A549 (cell line): ENCODE measurements around the gene SLC9A4. TPM values are rescaled to one million over a fixed set of nuclear protein-coding genes. Genes with fewer than 3 reads are reported as not detected.

ENCODE experiments used
- ATAC-seq, 2 experiments: fragments of 200-7000 bp in 1 of 2; fragments of >200 bp in 1 of 2; cut with Nextera tagmentation in 1 of 2; cut with Tn5 transposase in 1 of 2; 3 replicates each; pipeline versions ENCODE4 v1.8.0 to v1.9.1; 2018 to 2020; ENCODE audit warnings: mild to moderate bottlenecking in 1 of 2, moderate library complexity in 1 of 2
- CTCF ChIA-PET: fragments of 300-600 bp; sonication (Branson Sonifier 250); formaldehyde crosslinking; extraction: SDS; loops from one replicate; lab custom pipeline; 2021; ENCODE audit warnings: antibody characterized with exemption, inconsistent platforms; lab: Yijun Ruan, JAX
- POLR2A ChIA-PET: fragments of 350-600 bp; formaldehyde crosslinking; extraction: SDS; loops from one replicate; lab custom pipeline; 2021; ENCODE audit warnings: antibody characterized with exemption, inconsistent platforms; lab: Yijun Ruan, JAX
- DNase-seq, 2 experiments: peaks; one replicate each; pipeline versions ENCODE4 v3.0.0 to v3.0.0-alpha.2; 2011 to 2016; ENCODE audit warnings: low read depth in 1 of 2, low spot score in 1 of 2
- FAIRE-seq: peaks from 2 replicates; lab custom pipeline; 2011; peaks lifted over from hg19 to GRCh38; lab: Jason Lieb, UNC
- H3K27ac ChIP-seq, 2 experiments: fragments of >200 bp; sonication (Bioruptor Twin); formaldehyde crosslinking; 3 replicates each; pipeline ENCODE4 v1.5.1; 2016 to 2017
- H3K4me1 ChIP-seq: fragments of >200 bp; sonication (Bioruptor Twin); formaldehyde crosslinking; 3 replicates; pipeline ENCODE4 v1.6.1; 2016
- H3K4me2 ChIP-seq: fragments of >200 bp; sonication (Bioruptor Twin); formaldehyde crosslinking; 3 replicates; pipeline ENCODE4 v1.6.1; 2016
- H3K4me3 ChIP-seq: fragments of >200 bp; sonication (Bioruptor Twin); formaldehyde crosslinking; 3 replicates; pipeline ENCODE4 v1.5.1; 2016
- H3K9me3 ChIP-seq: fragments of >200 bp; sonication (Bioruptor Twin); formaldehyde crosslinking; 3 replicates; pipeline ENCODE4 v1.6.1; 2016
- ATOH8 ChIP-seq: fragments of 250-450 bp; sonication (Bioruptor Pico); IDR thresholded peaks from 2 replicates; pipeline ENCODE4 v1.5.0; 2020; ENCODE audit warnings: low read depth, mild to moderate bottlenecking, moderate library complexity
- EHF ChIP-seq: fragments of 250-450 bp; sonication (Bioruptor Pico); IDR thresholded peaks from 2 replicates; pipeline ENCODE4 v1.5.0; 2020; ENCODE audit warnings: mild to moderate bottlenecking
- FOXS1 ChIP-seq: fragments of 250-450 bp; sonication (Bioruptor Pico); IDR thresholded peaks from 2 replicates; pipeline ENCODE4 v1.5.0; 2020; ENCODE audit warnings: mild to moderate bottlenecking, moderate library complexity
- HEYL ChIP-seq: fragments of 250-450 bp; sonication (Bioruptor Pico); IDR thresholded peaks from 2 replicates; pipeline ENCODE4 v1.8.0; 2021; ENCODE audit warnings: mild to moderate bottlenecking, moderate library complexity
- MAFK ChIP-seq: fragments of 450-650 bp; IDR thresholded peaks from 2 replicates; pipeline ENCODE4 v1.6.1; 2014; ENCODE audit not compliant: partially characterized antibody
- MAZ ChIP-seq: fragments of 150-350 bp; IDR thresholded peaks from 2 replicates; pipeline ENCODE4 v1.6.1; 2014; ENCODE audit warnings: antibody characterized with exemption, low read depth, low read length, borderline replicate concordance
- PHF8 ChIP-seq: fragments of 200-600 bp; sonication (generic); IDR thresholded peaks from 2 replicates; pipeline ENCODE4 v1.6.1; 2016; ENCODE audit warnings: low read depth, mild to moderate bottlenecking, antibody characterized with exemption, moderate library complexity, borderline replicate concordance
- POLR2A ChIP-seq: IDR thresholded peaks from 2 replicates; pipeline ENCODE4 v1.6.1; 2012; ENCODE audit warnings: mild to moderate bottlenecking, low read length
- RARB ChIP-seq: fragments of 250-450 bp; sonication (Bioruptor Pico); IDR thresholded peaks from 2 replicates; pipeline ENCODE4 v1.8.0; 2021; ENCODE audit warnings: mild to moderate bottlenecking, moderate library complexity
- RFX5 ChIP-seq: fragments of 450-650 bp; IDR thresholded peaks from 2 replicates; pipeline ENCODE4 v1.7.1; 2014; ENCODE audit warnings: antibody characterized with exemption, mild to moderate bottlenecking, moderate library complexity
- SMC3 ChIP-seq: fragments of >200 bp; sonication (Bioruptor Twin); formaldehyde crosslinking; IDR thresholded peaks from 3 replicates; pipeline ENCODE4 v1.6.1; 2018; ENCODE audit warnings: inconsistent platforms
- TFCP2L1 ChIP-seq: fragments of 250-450 bp; sonication (Bioruptor Pico); IDR thresholded peaks from 2 replicates; pipeline ENCODE4 v1.5.0; 2021; ENCODE audit warnings: mild to moderate bottlenecking
- WGBS: methylation state at CpG from one replicate; pipeline ENCODE4 v1.1.6; 2017; ENCODE audit errors: missing lambda C conversion rate; 5-methylcytosine and 5-hydroxymethylcytosine counted together
- polyA plus RNA-seq, 4 experiments: library from polyadenylated mRNA; depleted of rRNA in 3 of 4; stranded (reverse); fragments of >200 nt; fragmentation: RNase III in 1 of 4; extraction: RNeasy Plus Mini Kit Qiagen cat#74134 plus additional on column Dnase treatment in 1 of 4; gene quantifications; 2 replicates in 3 of 4; 3 replicates in 1 of 4; pipeline ENCODE4 v1.2.3, GENCODE V29; 2011 to 2017
- TF ChIP-seq, protein P1 (sequence below): fragments of 450-650 bp; IDR thresholded peaks from 2 replicates; pipeline ENCODE4 v1.6.1; 2014; ENCODE audit warnings: antibody characterized with exemption
- TF ChIP-seq, protein P2 (sequence below): IDR thresholded peaks from 2 replicates; pipeline ENCODE4 v1.6.1; 2012
- TF ChIP-seq, protein P3 (sequence below): fragments of 200-600 bp; sonication (generic); IDR thresholded peaks from 2 replicates; pipeline ENCODE4 v1.6.1; 2016; ENCODE audit warnings: antibody characterized with exemption, mild to moderate bottlenecking, moderate library complexity

SLC9A4 gene
- polyA plus RNA-seq, 2 of the 4 experiments (the other 2 are of a cell fraction) = not detected

DNA sequence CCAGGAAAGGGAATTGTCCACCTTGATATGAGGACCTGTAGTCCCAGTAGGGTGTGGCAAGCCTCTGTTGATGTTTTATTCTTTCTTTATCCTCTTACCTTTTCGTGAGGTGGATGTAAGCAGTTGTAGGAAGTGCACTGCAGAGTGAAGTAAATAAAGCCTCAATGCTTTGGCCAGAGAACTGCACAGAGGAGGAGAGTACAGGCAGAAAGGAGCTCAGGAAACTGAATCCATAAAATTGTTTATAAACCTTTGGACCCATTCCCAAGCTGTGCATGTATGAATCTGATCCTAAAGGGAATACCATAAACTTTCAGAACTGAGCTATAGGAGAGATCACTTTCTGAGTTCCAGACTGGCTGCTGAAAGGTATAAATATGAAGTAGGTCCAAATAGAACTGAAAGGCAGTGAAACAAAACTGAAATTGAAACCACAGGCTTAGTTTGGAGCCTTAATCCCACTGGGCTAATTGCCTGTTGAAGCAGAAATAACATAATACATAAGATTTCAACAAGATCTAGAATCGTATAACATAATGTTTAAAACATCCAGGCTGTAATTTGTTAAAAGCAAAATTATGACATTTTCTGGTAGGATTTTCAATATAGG, 17.9 kb upstream of the SLC9A4 start:
- no peak for DNase-seq
- no peak overlapping the region for H3K27ac ChIP-seq
- POLR2A ChIA-PET = no interaction called here
- CTCF ChIA-PET = interaction anchor here (0.8 to 3.0 kb wide), 3 partner anchors 8 to 99 kb away, joined by 3 to 11 read pairs (median 3); partner anchors contain the start of genes IL18R1 and SLC9A4
- H3K4me2 ChIP-seq = no peak overlapping the region
- 41% methylated on average over 2 of the region's 2 CpGs for WGBS
- ATAC-seq = no peak
- no peak for FAIRE-seq
- H3K4me1 ChIP-seq = no peaks in the 10 kb centered on the region
- H3K9me3 ChIP-seq = no peaks in the 10 kb centered on the region; the same call in 2 of the 3 replicates
- TF ChIP-seq RARB (CRISPR knock-in tag) (no peak), RFX5 (no peak), HEYL (CRISPR knock-in tag) (no peak), EHF (CRISPR knock-in tag) (no peak)
- TF ChIP-seq, protein P1, sequence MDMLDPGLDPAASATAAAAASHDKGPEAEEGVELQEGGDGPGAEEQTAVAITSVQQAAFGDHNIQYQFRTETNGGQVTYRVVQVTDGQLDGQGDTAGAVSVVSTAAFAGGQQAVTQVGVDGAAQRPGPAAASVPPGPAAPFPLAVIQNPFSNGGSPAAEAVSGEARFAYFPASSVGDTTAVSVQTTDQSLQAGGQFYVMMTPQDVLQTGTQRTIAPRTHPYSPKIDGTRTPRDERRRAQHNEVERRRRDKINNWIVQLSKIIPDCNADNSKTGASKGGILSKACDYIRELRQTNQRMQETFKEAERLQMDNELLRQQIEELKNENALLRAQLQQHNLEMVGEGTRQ = no peak
- H3K4me3 ChIP-seq = no peak overlapping the region

DNA sequence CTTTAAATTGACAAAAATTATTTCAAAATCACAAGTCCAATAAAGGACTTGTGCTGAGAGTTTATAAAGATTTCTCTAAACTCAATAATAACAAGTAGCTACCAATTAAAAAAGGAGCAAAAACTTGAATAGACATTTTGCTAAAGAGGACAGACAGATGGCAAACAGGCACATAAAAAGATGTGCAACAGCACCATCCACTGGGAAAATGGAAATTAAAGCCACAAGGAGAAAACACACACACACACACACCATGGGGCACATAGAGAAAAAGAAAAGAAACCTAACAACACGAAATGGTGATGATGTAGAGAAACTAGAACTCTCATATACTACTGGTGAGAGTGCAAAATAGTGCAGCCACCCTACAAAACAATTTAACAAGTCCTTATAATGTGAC, 12.6 kb upstream of the SLC9A4 start:
- H3K4me3 ChIP-seq = no peak overlapping the region
- ATAC-seq (no peak), DNase-seq (no peak), FAIRE-seq (no peak)
- H3K4me2 ChIP-seq = no peak overlapping the region
- WGBS = 0% methylated on average over 1 of the region's 1 CpG
- H3K27ac ChIP-seq = no peak overlapping the region
- H3K9me3 ChIP-seq = no peaks in the 10 kb centered on the region
- no peaks in the 10 kb centered on the region for H3K4me1 ChIP-seq
- CTCF ChIA-PET = interaction anchor here (0.6 to 6.1 kb wide), 7 partner anchors 12 to 243 kb away, joined by 3 to 34 read pairs (median 3); partner anchors contain the start of gene SLC9A4
- POLR2A ChIA-PET = no interaction called here
- TF ChIP-seq SMC3 (no peak), TFCP2L1 (no peak), POLR2A (no peak), FOXS1 (no peak), HEYL (CRISPR knock-in tag) (no peak), PHF8 (no peak)
- TF ChIP-seq, protein P2, sequence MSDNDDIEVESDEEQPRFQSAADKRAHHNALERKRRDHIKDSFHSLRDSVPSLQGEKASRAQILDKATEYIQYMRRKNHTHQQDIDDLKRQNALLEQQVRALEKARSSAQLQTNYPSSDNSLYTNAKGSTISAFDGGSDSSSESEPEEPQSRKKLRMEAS = no peak

DNA sequence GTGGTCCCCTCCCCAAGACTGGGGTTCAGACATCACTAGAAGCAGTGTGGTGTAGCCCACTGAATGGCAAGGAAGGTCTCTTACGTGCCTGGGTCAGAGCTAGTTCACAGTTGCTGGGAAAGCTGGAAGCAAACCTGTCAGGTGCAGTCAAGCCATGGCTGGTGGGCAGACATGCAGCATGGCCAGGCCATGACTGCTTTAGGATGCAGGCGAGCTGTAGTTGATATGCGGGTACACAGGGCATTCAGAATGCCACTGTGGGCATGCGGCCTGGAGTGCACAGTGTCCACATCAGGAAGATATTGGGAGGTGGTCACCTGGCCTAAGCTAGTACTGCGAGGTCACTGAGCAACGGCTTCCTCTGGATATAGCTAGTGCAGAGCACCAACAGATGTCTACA, 11.8 kb upstream of the SLC9A4 start:
- TF ChIP-seq MAFK (no peak), RFX5 (no peak), MAZ (no peak), RARB (CRISPR knock-in tag) (no peak), TFCP2L1 (no peak)
- TF ChIP-seq, protein P3, sequence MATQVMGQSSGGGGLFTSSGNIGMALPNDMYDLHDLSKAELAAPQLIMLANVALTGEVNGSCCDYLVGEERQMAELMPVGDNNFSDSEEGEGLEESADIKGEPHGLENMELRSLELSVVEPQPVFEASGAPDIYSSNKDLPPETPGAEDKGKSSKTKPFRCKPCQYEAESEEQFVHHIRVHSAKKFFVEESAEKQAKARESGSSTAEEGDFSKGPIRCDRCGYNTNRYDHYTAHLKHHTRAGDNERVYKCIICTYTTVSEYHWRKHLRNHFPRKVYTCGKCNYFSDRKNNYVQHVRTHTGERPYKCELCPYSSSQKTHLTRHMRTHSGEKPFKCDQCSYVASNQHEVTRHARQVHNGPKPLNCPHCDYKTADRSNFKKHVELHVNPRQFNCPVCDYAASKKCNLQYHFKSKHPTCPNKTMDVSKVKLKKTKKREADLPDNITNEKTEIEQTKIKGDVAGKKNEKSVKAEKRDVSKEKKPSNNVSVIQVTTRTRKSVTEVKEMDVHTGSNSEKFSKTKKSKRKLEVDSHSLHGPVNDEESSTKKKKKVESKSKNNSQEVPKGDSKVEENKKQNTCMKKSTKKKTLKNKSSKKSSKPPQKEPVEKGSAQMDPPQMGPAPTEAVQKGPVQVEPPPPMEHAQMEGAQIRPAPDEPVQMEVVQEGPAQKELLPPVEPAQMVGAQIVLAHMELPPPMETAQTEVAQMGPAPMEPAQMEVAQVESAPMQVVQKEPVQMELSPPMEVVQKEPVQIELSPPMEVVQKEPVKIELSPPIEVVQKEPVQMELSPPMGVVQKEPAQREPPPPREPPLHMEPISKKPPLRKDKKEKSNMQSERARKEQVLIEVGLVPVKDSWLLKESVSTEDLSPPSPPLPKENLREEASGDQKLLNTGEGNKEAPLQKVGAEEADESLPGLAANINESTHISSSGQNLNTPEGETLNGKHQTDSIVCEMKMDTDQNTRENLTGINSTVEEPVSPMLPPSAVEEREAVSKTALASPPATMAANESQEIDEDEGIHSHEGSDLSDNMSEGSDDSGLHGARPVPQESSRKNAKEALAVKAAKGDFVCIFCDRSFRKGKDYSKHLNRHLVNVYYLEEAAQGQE = no peak
- no peak overlapping the region for H3K4me2 ChIP-seq
- POLR2A ChIA-PET = interaction anchor here (0.5 kb wide), 1 partner anchor 1257 kb away, joined by 3 read pairs; no protein-coding TSS in a partner anchor
- FAIRE-seq = no peak
- CTCF ChIA-PET = interaction anchor here (0.5 to 6.1 kb wide), 6 partner anchors 9 to 242 kb away, joined by 3 to 34 read pairs (median 3); partner anchors contain the start of gene SLC9A4
- no peak overlapping the region for H3K4me3 ChIP-seq
- no peak overlapping the region for H3K27ac ChIP-seq
- no peaks in the 10 kb centered on the region for H3K9me3 ChIP-seq
- DNase-seq = no peak
- WGBS = 35% methylated on average over 6 of the region's 6 CpGs
- no peak for ATAC-seq
- H3K4me1 ChIP-seq = no peaks in the 10 kb centered on the region

DNA sequence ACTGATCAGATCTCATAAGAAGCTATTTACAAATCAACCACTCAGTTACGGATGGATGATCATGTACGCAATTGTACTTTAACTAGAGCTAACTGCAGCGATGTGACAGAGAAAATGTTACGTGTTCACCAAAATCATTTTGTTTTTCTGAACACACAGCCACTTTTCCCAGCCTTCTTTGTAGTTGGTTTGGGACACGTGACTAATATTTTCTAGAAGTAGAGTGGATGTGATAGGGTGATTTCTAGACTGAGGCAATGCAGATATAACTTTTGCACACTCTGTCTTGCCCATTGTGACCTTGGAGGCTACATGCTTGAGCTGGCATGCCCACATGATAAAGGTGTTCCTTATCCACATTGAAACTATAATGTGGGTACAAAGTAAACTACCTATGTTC, 9.9 kb upstream of the SLC9A4 start:
- ChIA-PET POLR2A (no interaction called here), CTCF (interaction anchor here (1.0 to 6.1 kb wide), 6 partner anchors 8 to 153 kb away, joined by 3 to 34 read pairs (median 6); partner anchors contain the start of gene SLC9A4)
- Histone ChIP-seq H3K4me1 (no peaks in the 10 kb centered on the region), H3K4me2 (no peak overlapping the region), H3K4me3 (no peak overlapping the region), H3K27ac (no peak overlapping the region), H3K9me3 (no peaks in the 10 kb centered on the region)
- WGBS = 57% methylated on average over 5 of the region's 5 CpGs
- ATAC-seq (no peak), DNase-seq (no peak), FAIRE-seq (no peak)
- no peak for TF ChIP-seq ATOH8
- TF ChIP-seq, protein P1 = peak; percentile 24; the same call in 1 of the 2 replicates
